HG03025 (cell line): ENCODE measurements around the gene CDNF.

Experiments
- ATAC-seq: cut with Tn5 transposase; IDR thresholded peaks from one replicate; pipeline ENCODE4 v1.9.1; 2021; ENCODE audit warnings: mild to moderate bottlenecking, moderate library complexity; ENCODE audit not compliant: unreplicated experiment, low FRiP score

CDNF gene

DNA sequence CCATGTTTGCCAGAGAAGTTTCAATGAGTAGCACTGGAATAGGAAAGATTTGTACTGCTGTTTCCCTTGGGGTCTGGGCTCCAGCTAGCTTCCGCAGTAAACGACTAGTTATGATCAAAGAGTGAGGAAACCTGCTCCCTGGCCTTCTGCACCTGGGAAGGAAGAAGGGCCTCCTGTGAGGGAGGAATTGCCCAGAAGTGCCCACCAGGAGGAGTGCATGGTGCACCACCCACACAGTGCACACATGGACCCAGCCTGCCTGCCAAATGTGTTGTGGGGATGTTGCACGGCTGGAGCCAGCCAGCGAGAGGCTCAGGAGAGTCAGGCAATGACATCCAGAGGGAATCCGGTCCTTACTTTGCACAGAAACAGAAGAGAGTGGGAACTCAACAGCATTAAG is 36.1 kb downstream of the CDNF start:
- ATAC-seq = no peak

DNA sequence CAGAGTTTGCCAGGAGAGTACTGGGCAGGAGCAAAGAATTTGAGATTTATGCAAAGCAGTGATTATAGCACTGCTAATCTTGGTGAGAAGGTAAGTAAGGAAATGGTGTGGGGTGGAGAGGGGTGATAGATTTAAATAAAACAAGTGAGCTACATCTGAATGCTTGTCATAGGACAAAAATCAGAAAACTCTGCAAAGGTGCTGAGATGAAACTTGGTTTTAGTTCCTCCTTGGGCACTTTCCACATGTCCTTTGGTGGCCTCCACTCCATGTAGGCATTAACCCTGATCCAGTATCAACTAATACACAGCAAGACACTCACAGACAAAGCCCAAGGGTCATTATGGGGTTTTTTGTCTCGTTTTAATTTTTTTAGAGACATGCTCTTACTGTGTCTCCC is 37.4 kb downstream of the CDNF start:
- ATAC-seq = no peak

DNA sequence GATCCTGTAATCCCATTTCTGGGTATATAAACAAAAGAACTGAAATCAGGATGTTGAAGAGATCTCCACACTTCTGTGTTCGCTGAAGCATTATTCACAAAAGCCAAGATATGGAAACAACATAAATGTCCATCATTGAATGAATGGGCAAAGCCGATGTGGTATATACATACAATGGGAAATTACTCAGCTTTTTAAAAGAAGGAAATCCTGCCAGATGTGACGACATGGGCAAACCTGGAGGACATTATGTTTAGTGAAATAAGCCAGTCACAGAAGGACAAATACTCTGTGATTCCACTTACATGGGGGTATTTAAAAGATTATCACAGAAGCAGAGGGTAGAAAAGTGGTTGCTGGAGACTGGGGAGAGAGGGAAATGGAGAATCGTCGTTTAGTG is 39.2 kb downstream of the CDNF start:
- no peak for ATAC-seq

DNA sequence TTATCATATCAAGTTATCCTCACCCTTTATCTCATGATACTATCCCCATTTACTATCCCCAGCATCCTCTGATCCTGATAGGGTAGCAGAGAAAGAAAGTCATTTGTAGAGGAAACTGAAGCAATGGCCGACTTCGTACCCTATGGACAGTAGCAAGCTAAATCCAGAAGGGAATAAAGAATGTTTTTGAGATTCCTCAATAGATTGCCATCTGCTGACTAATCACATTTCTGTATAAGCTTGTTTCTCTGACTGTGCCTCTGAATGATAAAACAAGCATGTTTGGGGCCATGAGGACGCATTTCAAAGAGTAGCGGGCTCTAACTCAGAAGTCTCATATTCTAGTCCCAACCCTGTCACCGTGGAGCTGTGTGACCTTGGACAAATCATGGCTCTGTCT is 49.9 kb downstream of the CDNF start:
- ATAC-seq = no peak

DNA sequence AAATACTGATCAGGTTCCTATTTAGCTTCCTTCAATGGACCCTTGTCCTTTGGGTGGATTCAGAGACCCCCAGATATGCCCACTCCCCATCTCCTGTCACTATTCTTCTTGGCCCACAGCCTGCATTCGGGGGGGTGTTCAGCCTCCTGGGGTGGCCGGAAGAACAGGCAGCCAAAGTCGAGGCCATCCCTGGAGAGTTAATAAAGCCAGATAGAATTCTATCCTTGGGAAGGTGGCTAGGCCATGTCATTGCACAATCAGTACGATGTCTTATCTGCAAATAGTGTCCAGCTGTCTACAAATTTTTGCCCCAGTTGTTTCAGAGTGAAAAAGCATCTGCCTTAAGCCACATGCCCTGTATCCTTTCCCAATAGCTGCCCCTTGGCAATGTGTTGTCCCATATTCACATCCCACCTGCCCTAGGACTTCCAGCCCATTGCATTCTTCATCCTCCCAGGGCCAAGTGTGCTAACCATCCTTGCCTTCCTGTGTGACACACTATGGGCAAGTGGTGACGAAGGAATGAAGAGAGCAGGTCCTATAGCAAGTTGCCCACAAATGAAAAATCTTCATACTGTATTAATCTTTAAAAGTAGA is 53.3 kb downstream of the CDNF start:
- no peak for ATAC-seq

DNA sequence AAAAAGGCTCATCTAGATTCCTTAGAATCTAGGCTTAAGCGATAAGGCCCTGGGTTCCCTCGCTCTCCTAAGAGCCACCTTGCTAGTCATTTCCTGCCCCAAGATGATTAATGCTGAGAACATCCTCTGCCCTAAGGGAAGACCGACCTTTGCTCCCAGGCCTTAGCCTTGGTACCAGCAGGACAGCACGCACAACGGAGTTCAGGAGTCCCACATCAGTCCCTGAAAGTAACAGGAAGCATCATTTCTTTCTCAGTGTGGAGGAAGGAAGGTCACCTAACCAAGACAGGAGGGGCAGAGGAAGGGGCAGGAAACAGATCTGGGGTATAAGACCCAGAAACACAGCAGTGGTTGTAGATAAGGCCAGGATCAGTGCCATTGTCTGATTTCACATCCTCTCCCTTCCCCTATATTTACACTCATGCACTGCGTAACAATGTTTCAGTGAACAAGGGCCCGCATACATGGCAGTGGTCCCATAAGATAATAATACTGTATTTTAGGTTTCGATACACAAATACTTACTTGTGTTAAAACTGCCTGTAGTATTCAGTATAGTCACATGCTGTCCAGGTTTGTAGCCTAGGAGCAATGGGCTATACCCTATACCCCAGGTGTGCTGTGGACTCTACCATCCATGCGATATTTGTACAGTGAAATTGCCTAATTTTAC is 55.0 kb downstream of the CDNF start:
- no peak for ATAC-seq

DNA sequence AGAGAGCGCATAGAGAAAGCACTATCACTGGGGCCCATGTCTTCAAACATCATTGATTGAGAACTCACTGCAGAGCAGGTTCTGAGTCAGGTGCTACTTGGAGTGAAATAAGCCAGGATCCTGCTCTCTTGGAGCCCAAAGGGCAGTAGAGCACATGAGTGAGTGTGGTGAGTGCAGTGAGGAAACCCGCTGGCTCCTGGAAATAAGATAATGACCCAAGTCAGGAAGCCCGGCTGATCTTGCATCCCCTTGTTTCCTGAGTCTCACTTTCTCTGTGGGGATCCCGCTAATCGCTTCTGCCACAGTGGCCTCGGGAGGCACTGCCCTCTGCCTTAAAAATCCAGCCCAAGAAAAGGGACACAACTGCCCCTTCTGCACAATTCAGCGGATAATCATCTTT is 56.1 kb downstream of the CDNF start:
- ATAC-seq = no peak

DNA sequence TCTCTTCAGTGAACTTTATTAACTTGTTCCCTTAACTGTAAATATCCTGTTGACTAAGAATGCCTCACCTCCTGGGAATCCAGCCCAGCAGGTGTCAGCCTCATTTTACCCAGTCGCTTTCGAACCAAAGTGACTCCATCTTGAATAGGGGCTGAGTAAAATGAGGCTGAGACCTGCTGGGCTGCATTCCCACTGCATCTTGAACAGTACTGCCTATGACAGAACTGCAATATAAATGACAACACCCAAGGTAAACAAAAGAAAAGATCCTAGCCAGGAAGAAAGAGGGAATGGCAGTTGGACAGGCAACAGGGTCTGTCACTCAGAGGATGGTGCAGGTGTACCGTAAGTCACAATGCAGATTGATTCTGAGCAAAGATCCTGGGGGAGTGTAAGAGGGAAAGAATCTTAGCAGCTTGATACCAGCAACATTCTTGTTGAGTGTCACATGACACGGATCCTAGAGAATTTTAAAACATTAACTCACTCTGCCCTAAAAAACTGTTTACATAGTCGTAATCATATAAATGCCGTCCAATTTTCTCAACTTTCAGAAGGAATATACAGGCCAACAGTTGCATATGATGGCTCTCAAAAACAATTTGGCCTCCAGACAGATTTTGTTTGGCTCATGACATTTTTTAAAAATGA is 58.7 kb downstream of the CDNF start:
- ATAC-seq = no peak

DNA sequence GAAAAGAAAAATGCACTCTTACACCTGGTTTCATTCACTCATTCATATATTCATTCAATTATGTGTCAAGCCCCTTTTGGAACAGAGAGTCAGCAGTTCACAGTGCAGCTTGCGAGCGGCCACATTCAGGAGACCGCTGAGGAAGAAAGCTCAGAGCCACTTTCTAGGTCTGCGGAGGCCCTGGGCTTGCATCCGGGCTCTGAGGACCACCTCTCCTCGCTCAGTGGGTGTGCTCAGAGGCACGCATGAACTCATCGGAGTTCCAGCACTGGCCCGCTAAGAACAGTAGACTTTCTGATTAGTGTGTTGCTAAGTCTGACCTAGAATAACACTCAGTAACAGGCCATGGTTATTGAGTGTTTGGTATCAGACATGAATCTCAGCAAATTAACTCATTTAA is 61.3 kb downstream of the CDNF start:
- no peak for ATAC-seq

DNA sequence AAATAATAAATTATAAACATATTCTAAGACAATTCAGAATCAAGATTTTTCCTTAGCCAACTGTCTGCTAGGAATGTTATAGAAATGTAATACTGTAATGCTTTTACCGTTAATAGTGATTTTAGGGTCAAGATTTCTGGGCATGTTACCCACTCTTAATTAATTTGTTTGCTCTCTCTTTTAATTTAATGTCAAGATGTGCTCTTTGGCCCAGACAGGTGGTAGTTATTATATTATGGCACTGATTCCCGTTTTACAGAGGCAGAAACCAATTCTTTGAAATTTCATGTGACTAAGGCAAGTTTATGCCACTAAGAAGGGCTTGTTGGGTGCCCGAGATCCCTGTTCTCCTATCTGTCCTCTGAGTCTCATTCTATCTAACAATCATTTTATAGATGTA is 62.2 kb downstream of the CDNF start:
- ATAC-seq = no peak

DNA sequence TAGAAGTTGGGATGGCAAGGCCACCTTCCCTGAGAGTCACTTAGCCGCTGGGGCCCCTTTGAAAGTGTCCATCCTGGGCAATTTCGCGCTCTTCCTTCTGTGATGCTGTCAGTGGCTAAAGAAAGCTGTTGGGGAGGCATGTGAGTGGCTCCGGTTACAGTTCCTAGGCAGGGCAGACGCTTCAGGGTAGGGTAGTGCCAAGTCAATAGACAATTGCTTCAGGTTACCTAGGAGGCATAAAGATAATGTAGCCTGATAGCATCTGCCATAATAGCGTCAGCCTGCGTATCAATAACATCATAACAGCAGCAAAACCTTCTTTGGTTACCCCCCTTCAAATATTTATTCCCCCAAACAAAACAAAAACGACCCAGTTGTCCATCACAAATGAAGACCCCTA is 63.0 kb downstream of the CDNF start, which contains the start of gene FAM107B:
Gene FAM107B (minus strand): TSS at position 101 of the 400 bp plus-strand sequence. CDS start 234 bp downstream, outside the sequence.
- ATAC-seq = no peak

DNA sequence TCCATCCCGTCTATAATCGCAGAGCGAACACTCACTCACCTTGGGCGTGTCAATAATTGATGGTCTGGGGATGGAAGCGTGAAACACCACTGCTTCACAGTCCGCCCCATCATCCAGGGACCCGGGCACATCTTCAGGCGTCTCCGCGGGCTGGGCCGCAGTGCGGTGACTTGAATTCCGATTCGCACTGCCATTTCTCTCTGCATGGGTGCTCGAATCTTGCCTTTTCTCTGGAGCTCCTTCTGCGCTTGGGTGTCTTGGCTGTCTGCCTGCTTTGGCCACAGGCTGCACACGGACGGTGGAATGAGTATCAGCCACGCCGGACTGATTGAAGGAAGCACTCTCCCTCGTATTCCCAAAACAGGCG is 63.6 kb downstream of the CDNF start:
- ATAC-seq = no peak

DNA sequence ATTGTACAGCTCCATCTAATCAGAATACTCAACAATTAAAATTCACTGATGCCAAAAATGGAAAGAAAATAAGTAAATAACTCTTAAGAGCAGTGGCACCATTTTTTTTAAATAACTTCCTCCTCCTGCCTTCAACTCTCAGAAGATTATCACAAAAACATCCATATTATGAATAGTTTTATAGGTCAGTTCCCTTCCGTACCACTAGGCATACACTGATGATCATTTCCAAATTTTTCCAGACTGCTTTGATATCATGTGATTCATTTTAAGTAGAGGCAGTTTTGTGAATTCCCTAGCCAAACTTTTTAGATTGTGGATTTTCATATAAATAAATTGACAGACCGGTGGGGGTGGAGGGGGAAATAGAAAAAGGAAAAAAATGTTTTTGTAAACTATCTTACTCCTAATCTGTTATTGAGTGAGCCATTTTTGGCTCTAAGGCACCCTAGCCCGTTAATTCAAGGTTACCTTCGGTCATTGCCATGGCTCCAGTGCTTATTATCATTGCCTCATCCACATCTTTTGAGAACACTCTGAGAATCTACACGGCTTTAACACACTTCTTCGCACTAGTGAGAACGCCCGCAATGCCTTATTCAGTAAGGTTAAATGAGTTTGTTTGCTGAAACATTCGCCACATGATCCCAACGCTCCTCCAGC is 64.2 kb downstream of the CDNF start:
- ATAC-seq = no peak

DNA sequence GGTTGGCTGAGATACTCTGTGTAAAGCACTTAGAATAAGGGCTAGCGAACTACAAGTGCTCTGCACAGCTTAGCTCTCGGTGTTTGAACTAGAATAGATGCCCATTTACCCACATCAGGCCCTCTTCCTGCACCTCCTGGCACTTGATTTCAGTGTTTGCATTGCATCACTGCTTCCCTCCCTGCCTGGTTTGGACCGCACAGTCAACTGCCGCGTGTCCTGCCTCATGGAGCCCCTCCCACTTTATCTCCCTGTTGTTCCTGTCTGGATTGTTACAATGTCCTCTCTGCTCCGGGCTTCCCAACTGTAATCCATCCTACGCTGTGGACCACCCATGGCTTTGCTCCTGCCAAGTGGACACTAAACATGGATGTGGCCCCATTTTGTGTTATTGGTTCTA is 65.4 kb downstream of the CDNF start:
- no peak for ATAC-seq

DNA sequence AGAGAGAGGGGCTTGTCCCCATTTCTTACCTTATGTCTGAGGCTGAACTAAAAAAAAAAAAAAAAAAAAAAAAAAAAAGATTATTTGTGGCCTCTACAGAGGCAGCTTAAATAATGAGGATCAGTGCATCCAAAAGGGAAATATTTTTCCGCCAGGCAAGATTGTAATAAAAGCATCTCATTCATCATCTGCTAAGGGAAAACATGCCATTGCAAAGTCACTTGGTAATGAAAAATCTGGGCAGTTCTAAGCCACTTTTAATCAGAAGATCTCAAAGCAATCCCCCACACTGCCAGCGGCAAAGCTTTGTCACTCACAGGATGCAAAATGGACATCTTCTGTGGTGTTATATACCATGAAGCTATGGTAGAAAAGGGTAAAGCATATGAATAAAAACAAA is 66.9 kb downstream of the CDNF start:
- ATAC-seq = no peak
